ENCODE results near the gene SLC25A25. TPM values are rescaled to one million over a fixed set of nuclear protein-coding genes. Genes with fewer than 3 reads are reported as not detected.

Gene SLC25A25
- total and polyA plus RNA-seq, 9 of the 15 experiments (the other 6 are each of a cell fraction or from before 2014, with no cell fraction given), result 0.07 to 35.9 (median 23.2) TPM

GRCh38 chr9:128065907-128066712 lies 1.9 kb upstream of the SLC25A25 start (continued):
- TF ChIP-seq HINFP (tag; conservative IDR thresholded peaks at IDR 0.05; ENCODE audit: low read depth), result no peak
- TF ChIP-seq ZNF395 (CRISPR knock-in tag; IDR thresholded peaks at IDR 0.05), result peak; percentile 87
- TF ChIP-seq NKRF (IDR thresholded peaks at IDR 0.05; ENCODE audit: borderline replicate concordance), result peak; percentile 73; the same call in 1 of the 2 replicates
- TF ChIP-seq EHMT2 (IDR thresholded peaks at IDR 0.05), result 0 out of 2 replicates have a peak, but pooled peaks have one; percentile 10
- TF ChIP-seq SAP30 (IDR thresholded peaks at IDR 0.05; ENCODE audit: borderline replicate concordance, insufficient read depth, low read depth, low read length, poor library complexity, severe bottlenecking), result peak; percentile 32
